ENCODE results near the gene ADGRG6. TPM values are rescaled to one million over a fixed set of nuclear protein-coding genes. Genes with fewer than 3 reads are reported as not detected.

Gene ADGRG6
- total and polyA plus RNA-seq, 10 of the 15 experiments (the other 5 are each of a cell fraction or from before 2014, with no cell fraction given) = 0.01 to 0.24 (median 0.13) TPM; not detected in 7

DNA sequence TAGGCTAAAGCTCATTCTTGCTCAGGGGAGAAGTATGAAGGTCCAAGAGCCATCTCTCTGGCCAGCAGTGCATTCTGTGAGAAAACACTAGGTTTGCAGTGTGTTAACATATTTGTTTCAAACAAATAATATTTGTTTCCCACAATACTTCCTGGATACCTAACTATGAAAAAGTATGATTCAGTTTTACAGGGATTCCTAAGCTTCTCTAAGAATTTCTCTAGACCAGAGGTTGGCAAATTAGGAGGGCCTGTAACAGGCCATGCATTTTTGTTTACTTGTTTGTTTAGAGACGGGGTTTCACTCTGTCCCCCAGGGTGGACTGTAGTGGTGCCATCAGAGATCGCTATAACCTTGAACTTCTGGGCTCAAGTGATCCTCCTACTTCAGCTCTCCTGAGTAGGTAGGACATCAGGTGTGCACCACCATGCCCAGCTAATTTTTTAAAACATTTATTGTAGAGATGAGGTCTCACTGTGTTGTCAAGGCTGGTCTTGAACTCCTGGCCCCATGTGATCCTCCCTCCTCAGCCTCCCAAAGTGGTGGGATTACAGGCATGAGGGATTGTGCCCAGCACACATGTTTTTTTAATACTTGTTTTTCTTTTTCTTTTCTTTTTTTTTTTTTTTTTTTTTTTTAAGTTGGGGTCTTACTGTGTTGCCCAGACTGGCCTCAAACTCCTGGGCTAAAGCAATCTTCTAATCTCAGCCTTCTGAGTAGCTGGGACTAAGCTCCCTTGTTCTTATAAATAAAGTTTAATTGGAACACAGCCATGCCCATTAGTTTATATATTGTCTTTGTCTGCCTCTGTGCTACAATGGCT lies 71.7 kb downstream of the ADGRG6 start (continued):
- TF ChIP-seq, protein P1, sequence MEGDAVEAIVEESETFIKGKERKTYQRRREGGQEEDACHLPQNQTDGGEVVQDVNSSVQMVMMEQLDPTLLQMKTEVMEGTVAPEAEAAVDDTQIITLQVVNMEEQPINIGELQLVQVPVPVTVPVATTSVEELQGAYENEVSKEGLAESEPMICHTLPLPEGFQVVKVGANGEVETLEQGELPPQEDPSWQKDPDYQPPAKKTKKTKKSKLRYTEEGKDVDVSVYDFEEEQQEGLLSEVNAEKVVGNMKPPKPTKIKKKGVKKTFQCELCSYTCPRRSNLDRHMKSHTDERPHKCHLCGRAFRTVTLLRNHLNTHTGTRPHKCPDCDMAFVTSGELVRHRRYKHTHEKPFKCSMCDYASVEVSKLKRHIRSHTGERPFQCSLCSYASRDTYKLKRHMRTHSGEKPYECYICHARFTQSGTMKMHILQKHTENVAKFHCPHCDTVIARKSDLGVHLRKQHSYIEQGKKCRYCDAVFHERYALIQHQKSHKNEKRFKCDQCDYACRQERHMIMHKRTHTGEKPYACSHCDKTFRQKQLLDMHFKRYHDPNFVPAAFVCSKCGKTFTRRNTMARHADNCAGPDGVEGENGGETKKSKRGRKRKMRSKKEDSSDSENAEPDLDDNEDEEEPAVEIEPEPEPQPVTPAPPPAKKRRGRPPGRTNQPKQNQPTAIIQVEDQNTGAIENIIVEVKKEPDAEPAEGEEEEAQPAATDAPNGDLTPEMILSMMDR (IDR thresholded peaks at IDR 0.05 in 2 of 3, conservative IDR thresholded peaks at IDR 0.05 in 1 of 3; ENCODE audit: control insufficient read depth in 2 of 3, extremely low read depth in 1 of 3, insufficient read depth in 1 of 3, low read depth in 3 of 3, low read length in 3 of 3) = no peak
- no peak for TF ChIP-seq BRCA1 (IDR thresholded peaks at IDR 0.05; ENCODE audit: low read depth, low read length)

- Histone ChIP-seq H3K27ac (ENCODE audit: control insufficient read depth, insufficient read depth) (no peak overlapping the region), H3K4me2 (ENCODE audit: control insufficient read depth, insufficient read depth) (no peak overlapping the region), H3K4me1 (ENCODE audit: control insufficient read depth, insufficient read depth, low read length) (no peaks in the 10 kb centered on the region), H3K9ac (ENCODE audit: control insufficient read depth, insufficient read depth, low read length) (no peak overlapping the region), H3K79me2 (ENCODE audit: control insufficient read depth, insufficient read depth, low read length) (no peaks in the 10 kb centered on the region), H4K20me1 (ENCODE audit: control insufficient read depth, insufficient read depth) (no peaks in the 10 kb centered on the region), H3K9me3 (replicated peaks; ENCODE audit: control insufficient read depth, insufficient read depth, low read length) (no peaks in the 10 kb centered on the region), H3K36me3 (ENCODE audit: control insufficient read depth in 2 of 2, insufficient read depth in 2 of 2, low read length in 1 of 2) (no peaks in the 10 kb centered on the region), H2AFZ (ENCODE audit: control insufficient read depth, low read depth, low read length) (no peak overlapping the region), H3K4me3 (no peak overlapping the region), H3K27me3 (replicated peaks in 1 of 2; ENCODE audit: control insufficient read depth in 2 of 2, insufficient read depth in 2 of 2, low read length in 1 of 2) (no peaks in the 10 kb centered on the region)
- FAIRE-seq = no peak
- DNase-seq (ENCODE audit: low read depth, low spot score) = no peak
- no peak for TF ChIP-seq TCF7 (IDR thresholded peaks at IDR 0.05; ENCODE audit: borderline replicate concordance)
- no peak for TF ChIP-seq MYC (IDR thresholded peaks at IDR 0.05; ENCODE audit: insufficient read depth, insufficient read length, insufficient replicate concordance, low read length, severe bottlenecking)
- TF ChIP-seq GABPA (IDR thresholded peaks at IDR 0.05; ENCODE audit: low read depth) = no peak
- TF ChIP-seq, protein P2, sequence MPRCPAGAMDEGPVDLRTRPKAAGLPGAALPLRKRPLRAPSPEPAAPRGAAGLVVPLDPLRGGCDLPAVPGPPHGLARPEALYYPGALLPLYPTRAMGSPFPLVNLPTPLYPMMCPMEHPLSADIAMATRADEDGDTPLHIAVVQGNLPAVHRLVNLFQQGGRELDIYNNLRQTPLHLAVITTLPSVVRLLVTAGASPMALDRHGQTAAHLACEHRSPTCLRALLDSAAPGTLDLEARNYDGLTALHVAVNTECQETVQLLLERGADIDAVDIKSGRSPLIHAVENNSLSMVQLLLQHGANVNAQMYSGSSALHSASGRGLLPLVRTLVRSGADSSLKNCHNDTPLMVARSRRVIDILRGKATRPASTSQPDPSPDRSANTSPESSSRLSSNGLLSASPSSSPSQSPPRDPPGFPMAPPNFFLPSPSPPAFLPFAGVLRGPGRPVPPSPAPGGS (IDR thresholded peaks at IDR 0.05; ENCODE audit: borderline replicate concordance, insufficient read depth, low read depth, low read length, poor library complexity, severe bottlenecking) = no peak
- TF ChIP-seq, protein P3, sequence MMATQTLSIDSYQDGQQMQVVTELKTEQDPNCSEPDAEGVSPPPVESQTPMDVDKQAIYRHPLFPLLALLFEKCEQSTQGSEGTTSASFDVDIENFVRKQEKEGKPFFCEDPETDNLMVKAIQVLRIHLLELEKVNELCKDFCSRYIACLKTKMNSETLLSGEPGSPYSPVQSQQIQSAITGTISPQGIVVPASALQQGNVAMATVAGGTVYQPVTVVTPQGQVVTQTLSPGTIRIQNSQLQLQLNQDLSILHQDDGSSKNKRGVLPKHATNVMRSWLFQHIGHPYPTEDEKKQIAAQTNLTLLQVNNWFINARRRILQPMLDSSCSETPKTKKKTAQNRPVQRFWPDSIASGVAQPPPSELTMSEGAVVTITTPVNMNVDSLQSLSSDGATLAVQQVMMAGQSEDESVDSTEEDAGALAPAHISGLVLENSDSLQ (IDR thresholded peaks at IDR 0.05) = no peak
- TF ChIP-seq SMAD1 (IDR thresholded peaks at IDR 0.05; ENCODE audit: low read depth, partially characterized antibody) = no peak
- TF ChIP-seq, protein P4, sequence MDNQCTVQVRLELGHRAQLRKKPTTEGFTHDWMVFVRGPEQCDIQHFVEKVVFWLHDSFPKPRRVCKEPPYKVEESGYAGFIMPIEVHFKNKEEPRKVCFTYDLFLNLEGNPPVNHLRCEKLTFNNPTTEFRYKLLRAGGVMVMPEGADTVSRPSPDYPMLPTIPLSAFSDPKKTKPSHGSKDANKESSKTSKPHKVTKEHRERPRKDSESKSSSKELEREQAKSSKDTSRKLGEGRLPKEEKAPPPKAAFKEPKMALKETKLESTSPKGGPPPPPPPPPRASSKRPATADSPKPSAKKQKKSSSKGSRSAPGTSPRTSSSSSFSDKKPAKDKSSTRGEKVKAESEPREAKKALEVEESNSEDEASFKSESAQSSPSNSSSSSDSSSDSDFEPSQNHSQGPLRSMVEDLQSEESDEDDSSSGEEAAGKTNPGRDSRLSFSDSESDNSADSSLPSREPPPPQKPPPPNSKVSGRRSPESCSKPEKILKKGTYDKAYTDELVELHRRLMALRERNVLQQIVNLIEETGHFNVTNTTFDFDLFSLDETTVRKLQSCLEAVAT (IDR thresholded peaks at IDR 0.05) = no peak
- TF ChIP-seq MXI1 (IDR thresholded peaks at IDR 0.05; ENCODE audit: low read depth, low read length) = no peak
- TF ChIP-seq, protein P5, sequence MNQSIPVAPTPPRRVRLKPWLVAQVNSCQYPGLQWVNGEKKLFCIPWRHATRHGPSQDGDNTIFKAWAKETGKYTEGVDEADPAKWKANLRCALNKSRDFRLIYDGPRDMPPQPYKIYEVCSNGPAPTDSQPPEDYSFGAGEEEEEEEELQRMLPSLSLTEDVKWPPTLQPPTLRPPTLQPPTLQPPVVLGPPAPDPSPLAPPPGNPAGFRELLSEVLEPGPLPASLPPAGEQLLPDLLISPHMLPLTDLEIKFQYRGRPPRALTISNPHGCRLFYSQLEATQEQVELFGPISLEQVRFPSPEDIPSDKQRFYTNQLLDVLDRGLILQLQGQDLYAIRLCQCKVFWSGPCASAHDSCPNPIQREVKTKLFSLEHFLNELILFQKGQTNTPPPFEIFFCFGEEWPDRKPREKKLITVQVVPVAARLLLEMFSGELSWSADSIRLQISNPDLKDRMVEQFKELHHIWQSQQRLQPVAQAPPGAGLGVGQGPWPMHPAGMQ (IDR thresholded peaks at IDR 0.05; ENCODE audit: borderline replicate concordance) = no peak
- no peak for TF ChIP-seq POLR2AphosphoS5 (IDR thresholded peaks at IDR 0.05; ENCODE audit: low read length)
- BruUV-seq (replicated peaks) = no TSS peak
- no peak for ATAC-seq
- CTCF ChIA-PET = no interaction called here
- 14% methylated on average over 4 of the region's 4 CpGs for WGBS (ENCODE audit: insufficient coverage, insufficient replicate concordance, low lambda C conversion rate, missing lambda C conversion rate)
- POLR2A ChIA-PET = interaction anchor here (0.7 kb wide), 1 partner anchor 10 kb away, joined by 6 read pairs; no protein-coding TSS in a partner anchor
- in situ Hi-C loops (cut with MboI) (no loop called here), intact Hi-C loops (cut with micrococcal nuclease; ENCODE audit: unreplicated experiment) (no loop called here)
- SMC1A ChIA-PET (ENCODE audit: uncharacterized antibody, unreplicated experiment) = interaction anchor here (1.4 kb wide), 1 partner anchor 10 kb away, joined by 4 read pairs; no protein-coding TSS in a partner anchor
- RAD21 ChIA-PET (ENCODE audit: unreplicated experiment) = no interaction called here
Measured at GRCh38 chr6:142374091-142374770, 72.4 kb downstream of the ADGRG6 start.
